RPMI7951 (cell line): ENCODE data around the gene MOGAT3. TPM values are rescaled to one million over a fixed set of nuclear protein-coding genes. Genes with fewer than 3 reads are reported as not detected.

Experiments
- DNase-seq: peaks from one replicate; pipeline ENCODE4 v3.0.0-alpha.2; 2012; ENCODE audit warnings: low read depth
- total RNA-seq: library from RNA; depleted of rRNA; stranded (reverse); fragments of >200 nt; shearing (Covaris generic); gene quantifications from 2 replicates; pipeline ENCODE4 v1.2.3, GENCODE V29; 2014

MOGAT3 gene
- total RNA-seq, 1 experiment from 2014 or later, result not detected

GRCh38 chr7:101172005-101172853 is 28.6 kb downstream of the MOGAT3 start:
- DNase-seq, result no peak

DNA sequence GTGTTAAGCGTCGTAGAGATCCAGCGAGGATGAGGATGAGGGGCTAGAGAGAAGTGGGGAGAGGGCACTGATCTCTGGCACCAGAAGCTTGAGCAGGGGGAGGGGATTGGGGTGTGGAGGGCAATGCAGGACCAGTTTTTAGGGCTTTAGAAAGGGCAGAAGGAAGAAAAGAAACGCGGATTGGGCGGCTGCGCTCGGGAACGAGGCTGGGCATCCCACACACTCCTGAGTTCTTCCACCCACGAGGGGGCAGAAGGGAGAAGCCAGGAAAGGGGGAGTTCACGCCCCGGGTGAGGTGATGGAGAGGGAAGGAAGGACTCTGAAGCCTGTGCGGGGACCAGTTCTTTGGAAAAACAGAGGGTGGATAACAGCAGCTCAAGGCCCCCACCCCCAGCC is 29.4 kb downstream of the MOGAT3 start:
- no peak for DNase-seq

GRCh38 chr7:101170617-101171441 is 30.0 kb downstream of the MOGAT3 start:
- DNase-seq, result no peak

DNA sequence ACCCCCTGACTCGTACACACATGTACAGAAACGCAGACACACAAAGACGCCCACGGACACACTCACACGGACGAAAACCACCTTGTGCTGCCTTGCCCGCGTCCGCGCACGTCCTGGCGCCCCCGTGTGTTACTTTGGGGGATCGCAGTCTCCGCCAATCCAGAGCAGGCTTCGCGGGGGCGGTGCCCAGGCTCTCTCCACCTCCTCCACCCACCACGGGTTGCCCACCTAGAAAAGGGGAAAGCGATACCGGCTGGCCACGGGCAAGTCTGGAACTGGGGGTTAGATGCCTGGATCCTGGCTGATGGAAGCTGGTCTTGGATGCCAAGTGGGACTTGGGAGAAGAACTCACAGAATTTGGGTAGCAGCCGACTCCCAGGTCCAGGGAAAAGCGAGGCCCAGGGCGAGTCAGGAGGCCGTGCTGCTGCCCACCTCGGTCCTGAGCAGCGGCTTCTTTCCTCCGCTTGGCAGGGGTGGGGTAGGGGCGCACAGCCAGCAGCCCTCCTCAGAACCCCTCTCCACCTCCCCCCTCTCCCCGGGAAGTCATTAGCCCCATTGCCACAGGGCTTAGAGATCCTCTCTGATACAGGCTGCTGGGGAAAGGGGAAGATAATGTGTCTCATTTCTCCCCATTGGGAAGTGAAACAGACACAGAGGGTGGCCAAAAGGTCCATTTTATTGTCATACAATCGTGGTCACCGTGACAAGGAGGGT is 30.8 kb downstream of the MOGAT3 start:
- peak; percentile 54 for DNase-seq

GRCh38 chr7:101169110-101169837 is 31.6 kb downstream of the MOGAT3 start:
- no peak for DNase-seq

GRCh38 chr7:101168412-101169049 is 32.3 kb downstream of the MOGAT3 start:
- DNase-seq, result no peak

GRCh38 chr7:101167645-101168411 is 33.0 kb downstream of the MOGAT3 start:
- no peak for DNase-seq

- DNase-seq, result no peak
Measured at GRCh38 chr7:101166909-101167644, 33.8 kb downstream of the MOGAT3 start.

- DNase-seq, result no peak
Measured at GRCh38 chr7:101166648-101166908, 34.3 kb downstream of the MOGAT3 start.

DNA sequence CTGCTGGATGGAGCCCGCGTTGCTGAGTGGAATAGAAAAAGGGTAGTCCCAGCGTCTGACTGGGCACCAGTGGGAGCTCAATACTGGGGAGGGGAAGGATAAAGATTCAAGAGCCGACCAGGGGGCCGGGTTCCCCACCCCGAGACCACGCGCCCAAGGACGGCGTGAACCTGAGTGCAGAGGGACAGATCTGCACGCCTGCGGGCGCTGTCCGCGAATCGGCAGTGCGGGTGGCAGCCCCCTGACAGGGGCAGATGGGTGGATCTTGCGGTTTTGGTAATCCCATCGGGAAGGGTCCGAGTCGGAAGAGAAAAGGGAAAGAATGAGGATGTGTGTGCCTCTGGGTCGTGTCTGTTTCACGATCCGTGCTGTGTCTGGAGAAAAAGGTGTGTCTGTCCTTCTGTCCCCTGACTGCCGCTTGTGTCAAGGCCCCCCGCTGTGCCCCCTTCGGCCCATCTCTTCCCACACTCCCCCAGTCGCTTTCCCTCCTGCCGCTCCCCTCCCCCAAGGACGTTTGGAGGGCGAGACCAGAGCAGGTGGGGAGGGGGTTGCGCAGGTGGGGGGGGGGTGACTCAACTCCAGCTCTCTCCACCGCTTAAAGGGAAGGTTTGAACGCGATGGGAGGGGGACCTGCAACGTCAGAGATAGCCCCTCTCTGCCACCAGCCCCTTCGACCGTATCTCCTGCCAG is 34.7 kb downstream of the MOGAT3 start:
- no peak for DNase-seq

DNA sequence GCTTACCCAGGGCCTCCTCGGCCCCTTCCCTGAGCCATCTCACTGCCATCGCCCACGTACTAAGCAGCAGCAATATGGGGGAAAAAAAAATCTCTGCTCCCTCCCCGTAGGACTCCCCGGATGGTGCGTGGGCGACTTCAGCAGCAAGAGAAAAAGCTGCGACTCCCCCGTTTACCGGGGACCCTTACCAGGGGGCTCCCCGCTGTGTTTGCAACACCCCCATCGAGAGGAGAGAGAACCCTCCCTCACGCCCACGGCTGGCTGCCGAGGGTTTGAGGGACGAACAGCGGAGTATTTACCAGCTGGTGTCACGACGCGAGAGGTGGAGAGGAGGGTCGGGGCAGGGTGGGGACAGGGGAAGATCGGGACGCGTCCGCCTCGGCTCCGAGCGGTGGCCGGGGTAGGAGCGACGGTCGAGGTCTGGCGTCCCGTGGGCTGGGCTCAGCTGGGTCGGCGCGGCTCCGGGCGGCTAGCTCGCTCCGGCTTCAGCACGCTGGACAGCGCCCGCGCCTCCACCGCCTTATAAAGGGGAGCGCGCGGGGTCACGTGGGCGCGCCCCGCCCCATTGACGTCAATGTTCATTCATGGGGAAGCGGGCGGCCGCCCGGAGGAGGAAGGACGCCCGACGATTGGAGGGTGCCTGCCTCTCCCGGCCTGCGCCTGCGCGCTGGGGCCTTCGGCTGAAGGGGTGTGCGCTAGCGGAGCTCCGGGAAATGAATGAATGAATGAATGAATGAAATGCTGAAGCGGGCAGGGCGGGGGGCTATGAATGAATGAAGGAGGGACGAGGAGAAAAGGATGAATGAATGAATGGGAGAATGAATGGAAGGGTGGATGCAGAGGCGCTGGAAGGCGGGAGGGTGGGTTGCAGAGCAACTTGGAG is 35.5 kb downstream of the MOGAT3 start, which contains the start of gene VGF:
Gene VGF, minus strand, starts transcription at position 495 of the 883 bp plus-strand sequence. CDS start 726 bp downstream, outside the sequence.
- peak; percentile 92 for DNase-seq

- DNase-seq, result peak; percentile 64
Measured at GRCh38 chr7:101164071-101164840, 36.6 kb downstream of the MOGAT3 start.

DNA sequence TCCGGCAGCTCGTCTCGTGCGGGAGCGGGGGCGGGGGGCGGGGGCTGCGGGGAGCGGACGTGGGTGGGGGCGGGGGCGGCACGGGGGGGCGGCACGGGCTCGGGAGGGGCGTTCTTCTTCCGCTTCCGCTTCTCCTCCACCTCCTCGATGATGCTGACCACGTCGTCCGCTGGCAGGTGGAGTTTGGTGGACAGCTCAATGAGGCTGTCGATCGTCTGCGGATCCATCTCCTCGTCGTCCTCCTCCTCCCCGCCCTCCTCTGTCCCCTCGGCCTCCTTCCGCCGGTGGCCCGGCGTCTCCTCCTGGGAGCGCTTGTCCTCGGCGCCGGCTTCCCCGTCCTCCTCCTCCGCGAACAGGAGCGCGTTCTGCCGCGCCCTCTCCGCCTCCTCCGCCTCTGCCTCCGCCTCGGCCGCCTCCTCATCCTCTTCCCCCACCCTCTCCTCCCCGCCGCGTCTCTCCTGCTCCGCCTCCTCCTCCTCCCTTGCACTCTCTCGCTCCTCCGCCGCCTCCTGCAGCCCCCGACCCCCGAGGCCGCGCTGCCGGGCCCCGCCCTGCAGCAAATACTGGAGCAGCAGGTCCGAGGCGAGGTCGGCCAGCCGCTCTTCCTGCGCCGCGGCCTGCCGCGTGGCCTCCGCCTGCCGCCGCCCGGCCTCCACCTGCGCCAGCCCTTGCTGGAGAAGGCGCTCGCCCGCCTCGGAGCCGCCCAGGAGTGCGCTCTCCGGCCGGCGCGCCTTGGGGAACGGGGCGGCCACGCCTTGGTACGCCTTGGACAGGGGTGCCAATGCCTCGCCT is 37.4 kb downstream of the MOGAT3 start:
- no peak for DNase-seq

- peak; percentile 59 for DNase-seq
Measured at GRCh38 chr7:101162551-101163278, 38.1 kb downstream of the MOGAT3 start.

- no peak for DNase-seq
Measured at GRCh38 chr7:101161692-101162471, 39.0 kb downstream of the MOGAT3 start.
